Neural cell (in vitro differentiated cells): ENCODE results near the gene TSPAN7.

Experiments
- EP300 ChIP-seq: fragments of 450-650 bp; conservative IDR thresholded peaks from 2 replicates; pipeline ENCODE4 v1.6.1; 2014; ENCODE audit warnings: antibody characterized with exemption, mild to moderate bottlenecking, moderate library complexity; ENCODE audit not compliant: poor library complexity, severe bottlenecking
- EZH2 ChIP-seq: fragments of 200-600, 300-800 bp; shearing (Covaris generic), sonication (generic); IDR thresholded peaks from 2 replicates; pipeline ENCODE4 v1.6.1; 2014; ENCODE audit warnings: antibody characterized with exemption, low read length, borderline replicate concordance, mild to moderate bottlenecking; ENCODE audit not compliant: insufficient read depth, poor library complexity, severe bottlenecking
- POLR2AphosphoS5 ChIP-seq: IDR thresholded peaks from 2 replicates; pipeline ENCODE4 v1.6.1; 2012
- RAD21 ChIP-seq: fragments of 450-650 bp; conservative IDR thresholded peaks from 2 replicates; pipeline ENCODE4 v1.6.1; 2014; ENCODE audit warnings: antibody characterized with exemption, mild to moderate bottlenecking, moderate library complexity
- SMC3 ChIP-seq: fragments of 450-650 bp; conservative IDR thresholded peaks from 2 replicates; pipeline ENCODE4 v1.6.1; 2014; ENCODE audit warnings: antibody characterized with exemption, mild to moderate bottlenecking, moderate library complexity; ENCODE audit not compliant: poor library complexity
- TAF1 ChIP-seq: IDR thresholded peaks from 2 replicates; pipeline ENCODE4 v1.6.1; 2012; ENCODE audit warnings: low read depth
- TF ChIP-seq, protein P1 (sequence below): IDR thresholded peaks from 2 replicates; pipeline ENCODE4 v1.6.1; 2012; ENCODE audit warnings: borderline replicate concordance

GRCh38 chrX:38612281-38612680 lies 50.9 kb downstream of the TSPAN7 start:
- no peak for TF ChIP-seq EP300
- TF ChIP-seq EZH2 = no peak
- no peak for TF ChIP-seq POLR2AphosphoS5
- TF ChIP-seq, protein P1, sequence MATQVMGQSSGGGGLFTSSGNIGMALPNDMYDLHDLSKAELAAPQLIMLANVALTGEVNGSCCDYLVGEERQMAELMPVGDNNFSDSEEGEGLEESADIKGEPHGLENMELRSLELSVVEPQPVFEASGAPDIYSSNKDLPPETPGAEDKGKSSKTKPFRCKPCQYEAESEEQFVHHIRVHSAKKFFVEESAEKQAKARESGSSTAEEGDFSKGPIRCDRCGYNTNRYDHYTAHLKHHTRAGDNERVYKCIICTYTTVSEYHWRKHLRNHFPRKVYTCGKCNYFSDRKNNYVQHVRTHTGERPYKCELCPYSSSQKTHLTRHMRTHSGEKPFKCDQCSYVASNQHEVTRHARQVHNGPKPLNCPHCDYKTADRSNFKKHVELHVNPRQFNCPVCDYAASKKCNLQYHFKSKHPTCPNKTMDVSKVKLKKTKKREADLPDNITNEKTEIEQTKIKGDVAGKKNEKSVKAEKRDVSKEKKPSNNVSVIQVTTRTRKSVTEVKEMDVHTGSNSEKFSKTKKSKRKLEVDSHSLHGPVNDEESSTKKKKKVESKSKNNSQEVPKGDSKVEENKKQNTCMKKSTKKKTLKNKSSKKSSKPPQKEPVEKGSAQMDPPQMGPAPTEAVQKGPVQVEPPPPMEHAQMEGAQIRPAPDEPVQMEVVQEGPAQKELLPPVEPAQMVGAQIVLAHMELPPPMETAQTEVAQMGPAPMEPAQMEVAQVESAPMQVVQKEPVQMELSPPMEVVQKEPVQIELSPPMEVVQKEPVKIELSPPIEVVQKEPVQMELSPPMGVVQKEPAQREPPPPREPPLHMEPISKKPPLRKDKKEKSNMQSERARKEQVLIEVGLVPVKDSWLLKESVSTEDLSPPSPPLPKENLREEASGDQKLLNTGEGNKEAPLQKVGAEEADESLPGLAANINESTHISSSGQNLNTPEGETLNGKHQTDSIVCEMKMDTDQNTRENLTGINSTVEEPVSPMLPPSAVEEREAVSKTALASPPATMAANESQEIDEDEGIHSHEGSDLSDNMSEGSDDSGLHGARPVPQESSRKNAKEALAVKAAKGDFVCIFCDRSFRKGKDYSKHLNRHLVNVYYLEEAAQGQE = no peak
- no peak for TF ChIP-seq TAF1
- no peak for TF ChIP-seq RAD21
- TF ChIP-seq SMC3 = no peak
